ENCODE measurements around the gene SPATA32. TPM values are rescaled to one million over a fixed set of nuclear protein-coding genes. Genes with fewer than 3 reads are reported as not detected.

The SPATA32 gene
- total and polyA plus RNA-seq, 7 donors = 0.11 TPM; not detected in 6

DNA sequence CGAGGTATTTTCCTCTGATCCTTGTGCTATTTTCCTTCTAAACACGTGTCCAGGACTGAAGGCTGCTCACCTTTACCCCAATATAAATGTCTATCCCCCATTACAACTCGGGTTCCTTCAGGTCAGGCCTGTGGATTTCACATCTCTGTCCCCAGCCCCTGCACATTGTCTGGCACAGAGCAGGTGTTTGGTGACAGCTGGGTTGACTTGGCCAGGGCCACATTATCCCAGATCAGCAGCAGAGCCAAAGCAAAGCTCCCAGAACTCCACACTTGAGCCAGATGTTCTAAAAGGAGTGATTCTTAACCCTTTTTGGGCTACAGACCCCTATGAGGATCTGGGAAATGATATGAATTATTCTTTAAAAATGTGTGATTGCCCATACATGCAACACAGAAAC lies 18.0 kb upstream of the SPATA32 start:
- peaks cover 0 to 53% of the 10 kb centered on the region in 2 donors for H3K36me3 ChIP-seq (ENCODE audit: insufficient read depth in 1 of 2, low read depth in 1 of 2)
- 24 to 33% (median 31%) methylated on average over 3 of the region's 3 CpGs for WGBS, 3 donors
- TF ChIP-seq, protein P1, sequence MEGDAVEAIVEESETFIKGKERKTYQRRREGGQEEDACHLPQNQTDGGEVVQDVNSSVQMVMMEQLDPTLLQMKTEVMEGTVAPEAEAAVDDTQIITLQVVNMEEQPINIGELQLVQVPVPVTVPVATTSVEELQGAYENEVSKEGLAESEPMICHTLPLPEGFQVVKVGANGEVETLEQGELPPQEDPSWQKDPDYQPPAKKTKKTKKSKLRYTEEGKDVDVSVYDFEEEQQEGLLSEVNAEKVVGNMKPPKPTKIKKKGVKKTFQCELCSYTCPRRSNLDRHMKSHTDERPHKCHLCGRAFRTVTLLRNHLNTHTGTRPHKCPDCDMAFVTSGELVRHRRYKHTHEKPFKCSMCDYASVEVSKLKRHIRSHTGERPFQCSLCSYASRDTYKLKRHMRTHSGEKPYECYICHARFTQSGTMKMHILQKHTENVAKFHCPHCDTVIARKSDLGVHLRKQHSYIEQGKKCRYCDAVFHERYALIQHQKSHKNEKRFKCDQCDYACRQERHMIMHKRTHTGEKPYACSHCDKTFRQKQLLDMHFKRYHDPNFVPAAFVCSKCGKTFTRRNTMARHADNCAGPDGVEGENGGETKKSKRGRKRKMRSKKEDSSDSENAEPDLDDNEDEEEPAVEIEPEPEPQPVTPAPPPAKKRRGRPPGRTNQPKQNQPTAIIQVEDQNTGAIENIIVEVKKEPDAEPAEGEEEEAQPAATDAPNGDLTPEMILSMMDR (IDR thresholded peaks at IDR 0.05) = no peak
- no peak overlapping the region for H3K4me3 ChIP-seq
- peaks cover 76% of the 10 kb centered on the region for H3K4me1 ChIP-seq
- intact Hi-C loops (cut with DNase I) = loop anchor here (1.0 to 5.0 kb wide), 3 partner anchors 36 to 107 kb away; partner anchors contain the start of gene MAP3K14 (in 1 of the 2)
- DNase-seq (peak in 1 of 2 donors; percentile 55), ATAC-seq (peak in 2 of 4 donors; percentile 19 to 22)
- H3K27me3 ChIP-seq (ENCODE audit: insufficient read depth in 3 of 3, low read length in 2 of 3) = no peaks in the 10 kb centered on the region
- no peaks in the 10 kb centered on the region for H3K9me3 ChIP-seq
- H3K27ac ChIP-seq = peak overlapping the region; percentile 50

DNA sequence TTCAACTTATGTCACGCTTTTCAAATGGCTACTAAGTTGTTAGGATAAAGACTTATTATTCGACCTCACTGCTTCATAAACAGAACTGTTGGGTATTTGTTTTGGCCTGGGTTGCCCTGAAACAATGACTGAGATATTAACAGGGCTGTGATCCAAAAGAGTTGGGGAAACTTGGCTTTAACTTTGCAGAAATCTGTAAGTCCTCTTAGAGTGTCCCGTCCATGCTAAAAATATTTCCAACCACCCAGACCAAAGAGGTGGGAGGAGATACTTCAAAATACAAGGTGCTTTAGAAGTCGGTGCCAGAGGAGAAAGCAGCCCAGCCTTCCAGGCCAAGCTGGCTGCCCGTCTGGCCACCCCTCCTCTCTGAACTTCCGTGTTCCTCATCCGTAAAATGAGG lies 16.1 kb upstream of the SPATA32 start:
- TF ChIP-seq, protein P1 (IDR thresholded peaks at IDR 0.05) = no peak
- intact Hi-C loops (cut with DNase I) = loop anchor here in 1 of 2 donors (5.0 kb wide), 1 partner anchor 109 kb away; no protein-coding TSS in a partner anchor
- no peak for ATAC-seq
- peak in 1 of 2 donors; percentile 56 for DNase-seq
- WGBS, 3 donors = 13 to 17% (median 15%) methylated on average over 7 of the region's 7 CpGs
- H3K27me3 ChIP-seq (ENCODE audit: insufficient read depth in 3 of 3, low read length in 2 of 3) = no peaks in the 10 kb centered on the region
- H3K9me3 ChIP-seq = no peaks in the 10 kb centered on the region
- H3K4me1 ChIP-seq = peaks cover 57% of the 10 kb centered on the region
- H3K4me3 ChIP-seq = no peak overlapping the region
- H3K36me3 ChIP-seq (ENCODE audit: insufficient read depth in 1 of 2, low read depth in 1 of 2) = peaks cover 0 to 54% of the 10 kb centered on the region in 2 donors
- peak overlapping the region; percentile 73 for H3K27ac ChIP-seq

DNA sequence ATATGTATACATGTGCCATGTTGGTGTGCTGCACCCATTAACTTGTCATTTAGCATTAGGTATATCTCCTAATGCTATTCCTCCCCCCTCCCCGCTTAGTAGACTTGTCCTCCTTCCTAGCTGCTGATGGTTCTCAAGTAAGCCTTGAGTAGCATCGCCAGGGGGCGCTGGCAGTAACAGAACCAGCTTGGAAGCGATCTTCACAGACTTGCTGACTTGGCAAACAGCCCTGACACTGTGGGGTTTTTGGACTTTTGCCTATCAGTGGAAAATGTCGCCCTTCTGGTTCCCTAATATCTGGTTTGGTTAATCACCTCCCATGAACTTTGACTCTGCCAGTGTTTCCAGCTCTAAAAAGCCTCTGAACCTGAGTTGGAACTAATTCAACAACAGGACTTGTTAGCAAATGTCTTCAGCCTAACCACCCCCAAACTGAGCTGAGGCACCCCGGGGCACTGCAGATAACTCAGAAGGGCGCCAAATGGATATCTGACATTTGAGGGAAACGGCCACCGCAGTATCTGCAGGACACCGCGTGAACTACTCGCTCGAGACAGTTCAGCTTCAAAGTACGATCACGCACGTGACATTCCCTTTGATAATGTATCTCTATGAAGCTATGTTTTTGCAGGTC lies 15.4 kb upstream of the SPATA32 start:
- Histone ChIP-seq H3K36me3 (ENCODE audit: insufficient read depth in 1 of 2, low read depth in 1 of 2) (peaks cover 0 to 55% of the 10 kb centered on the region in 2 donors), H3K4me3 (peak overlapping the region; percentile 15)

DNA sequence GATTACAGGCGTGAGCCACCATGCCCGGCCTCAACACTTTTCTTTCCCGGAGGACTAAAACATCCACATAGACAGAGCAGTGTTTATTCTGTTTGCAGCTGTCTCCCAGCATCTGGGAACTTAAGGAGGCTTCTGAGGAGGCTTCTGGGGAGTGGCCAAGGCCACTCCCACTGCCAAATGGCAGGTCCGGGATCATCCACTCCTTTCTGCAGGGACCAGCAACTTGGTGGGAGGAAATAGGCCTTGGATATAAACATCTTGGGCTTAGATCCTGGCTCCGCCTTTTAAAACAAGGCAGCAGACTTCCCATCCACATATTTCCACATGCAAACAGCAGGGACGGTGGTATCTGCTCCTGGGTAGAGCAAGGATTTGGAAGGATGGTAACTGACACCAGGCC lies 14.1 kb upstream of the SPATA32 start:
- no peaks in the 10 kb centered on the region for H3K27me3 ChIP-seq (ENCODE audit: insufficient read depth in 3 of 3, low read length in 2 of 3)
- TF ChIP-seq, protein P1 (IDR thresholded peaks at IDR 0.05) = no peak
- ATAC-seq (peak; percentile 3 to 60 (median 28)), DNase-seq (peak in 1 of 2 donors; percentile 56)
- peaks cover 0 to 60% of the 10 kb centered on the region in 2 donors for H3K36me3 ChIP-seq (ENCODE audit: insufficient read depth in 1 of 2, low read depth in 1 of 2)
- peaks cover 42% of the 10 kb centered on the region for H3K4me1 ChIP-seq
- no peaks in the 10 kb centered on the region for H3K9me3 ChIP-seq
- H3K27ac ChIP-seq = peak overlapping the region; percentile 73
- H3K4me3 ChIP-seq = no peak overlapping the region
- 37 to 45% (median 38%) methylated on average over 6 of the region's 6 CpGs for WGBS, 3 donors
- intact Hi-C loops (cut with DNase I) = loop anchor here (1.0 to 5.0 kb wide), 2 partner anchors 110 to 111 kb away; no protein-coding TSS in a partner anchor

More for the DNA sequence above, 15.4 kb upstream of the SPATA32 start:
- peaks cover 50% of the 10 kb centered on the region for H3K4me1 ChIP-seq
- intact Hi-C loops (cut with DNase I) = loop anchor here in 1 of 2 donors (5.0 kb wide), 1 partner anchor 110 kb away; no protein-coding TSS in a partner anchor
- DNase-seq (peak; percentile 92 to 96), ATAC-seq (peak; percentile 60 to 84 (median 72))
- H3K27me3 ChIP-seq (ENCODE audit: insufficient read depth in 3 of 3, low read length in 2 of 3) = no peaks in the 10 kb centered on the region
- 26 to 38% (median 28%) methylated on average over 16 of the region's 16 CpGs for WGBS, 3 donors
- no peaks in the 10 kb centered on the region for H3K9me3 ChIP-seq
- peak overlapping the region; percentile 73 for H3K27ac ChIP-seq
- TF ChIP-seq, protein P1 (IDR thresholded peaks at IDR 0.05) = peak; percentile 74

Measured in psoas muscle (tissue), 8 donors.